GM19468 (cell line): ENCODE data around the gene LRTM2.

ENCODE experiments used
- ATAC-seq: cut with Tn5 transposase; IDR thresholded peaks from one replicate; pipeline ENCODE4 v1.9.1; 2021; ENCODE audit warnings: mild to moderate bottlenecking, moderate library complexity, moderate number of reproducible peaks; ENCODE audit not compliant: unreplicated experiment; ENCODE audit errors: extremely low read depth

LRTM2 gene

DNA sequence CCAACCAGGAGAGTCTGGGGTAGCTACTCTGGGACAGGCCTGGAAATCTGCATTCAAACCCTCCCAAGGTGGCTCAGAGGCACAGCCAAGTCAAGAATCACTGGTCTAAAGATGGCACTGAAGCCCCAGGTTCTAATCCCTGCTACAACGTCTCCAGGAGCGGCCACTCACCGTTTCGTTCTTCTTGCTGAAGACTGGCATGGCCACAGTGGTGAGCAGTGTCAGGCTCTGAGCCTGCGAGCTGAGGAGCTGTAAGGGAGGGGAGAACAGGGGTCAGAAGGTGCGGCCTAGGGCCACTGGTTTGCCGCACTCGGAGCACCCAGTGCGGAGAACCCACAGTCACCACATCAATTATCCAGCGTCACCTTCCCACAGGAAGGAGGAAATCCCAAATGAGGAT lies 59.3 kb downstream of the LRTM2 start:
- ATAC-seq: no peak

DNA sequence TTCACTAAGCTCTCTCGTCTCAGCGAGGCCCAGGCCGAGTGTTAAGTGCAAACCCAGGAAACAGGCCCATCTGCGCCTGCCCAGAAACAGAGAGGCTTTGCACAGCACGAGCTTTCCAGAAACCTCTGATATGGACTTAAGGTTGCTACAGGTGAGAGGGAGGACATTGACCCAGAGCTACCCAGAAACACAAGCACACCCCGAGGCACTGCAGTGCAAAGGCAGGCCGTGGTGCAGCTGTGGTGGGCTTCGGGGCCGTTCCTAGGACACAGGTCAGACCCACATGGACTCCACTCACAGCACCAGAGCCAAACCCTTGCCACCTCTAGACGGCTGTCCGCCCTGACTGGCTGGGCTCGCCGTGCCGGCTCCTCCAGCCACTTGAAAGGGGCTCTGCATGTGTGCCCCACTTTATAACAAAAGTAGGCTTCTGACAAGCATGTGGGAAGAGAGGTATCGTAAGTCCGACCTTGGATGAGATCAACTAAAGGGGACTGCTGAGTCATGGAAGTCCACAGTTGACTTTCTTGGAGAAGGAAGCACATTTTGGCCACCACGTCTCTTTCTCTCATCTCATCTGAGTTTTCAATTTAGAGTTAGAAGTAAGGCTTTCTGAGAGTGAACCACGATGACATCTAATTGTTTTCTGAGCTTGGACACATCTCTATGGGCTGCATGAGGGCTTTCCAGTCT lies 59.9 kb downstream of the LRTM2 start:
- ATAC-seq: no peak

- no peak for ATAC-seq
Measured at GRCh38 chr12:1880876-1881275, 60.5 kb downstream of the LRTM2 start.

DNA sequence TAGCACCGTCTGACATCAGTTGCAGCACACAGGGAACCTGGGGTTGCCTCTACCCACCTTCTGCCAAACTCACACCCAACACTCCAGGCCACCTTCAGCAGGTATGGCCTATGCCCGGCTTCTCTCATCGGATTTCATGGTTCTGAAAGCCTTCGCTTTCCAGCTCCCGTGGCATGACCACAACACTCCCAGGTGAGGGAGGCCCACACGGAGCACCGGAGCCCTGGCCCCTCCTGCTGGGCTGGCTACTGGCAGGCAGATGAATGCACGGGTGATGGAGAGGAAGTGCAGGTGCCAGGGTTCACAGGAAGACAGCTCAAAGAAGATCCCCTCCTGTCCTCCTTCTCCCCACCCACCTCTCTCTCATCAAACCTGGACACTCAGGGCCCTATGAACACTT lies 60.9 kb downstream of the LRTM2 start:
- ATAC-seq: no peak

DNA sequence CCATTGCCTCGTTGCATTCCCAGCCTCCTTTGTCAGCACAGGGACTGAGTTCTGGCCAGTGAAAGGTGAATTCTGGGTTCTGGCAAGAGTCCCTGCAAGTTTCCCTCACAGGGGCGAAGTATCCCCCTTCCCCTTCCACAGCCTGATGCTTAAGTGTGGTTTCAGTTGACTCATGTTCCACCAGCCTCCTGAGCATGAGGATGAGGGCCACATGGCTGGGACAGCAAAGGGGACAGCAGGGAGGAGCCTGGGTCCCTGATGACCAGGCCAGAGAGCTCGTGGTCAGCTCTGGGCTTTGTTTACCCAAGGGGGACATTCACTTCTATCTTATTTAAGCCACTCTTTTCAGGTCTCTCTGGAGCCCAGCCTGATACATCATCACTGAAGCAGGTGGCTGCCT lies 61.6 kb downstream of the LRTM2 start:
- ATAC-seq: no peak

DNA sequence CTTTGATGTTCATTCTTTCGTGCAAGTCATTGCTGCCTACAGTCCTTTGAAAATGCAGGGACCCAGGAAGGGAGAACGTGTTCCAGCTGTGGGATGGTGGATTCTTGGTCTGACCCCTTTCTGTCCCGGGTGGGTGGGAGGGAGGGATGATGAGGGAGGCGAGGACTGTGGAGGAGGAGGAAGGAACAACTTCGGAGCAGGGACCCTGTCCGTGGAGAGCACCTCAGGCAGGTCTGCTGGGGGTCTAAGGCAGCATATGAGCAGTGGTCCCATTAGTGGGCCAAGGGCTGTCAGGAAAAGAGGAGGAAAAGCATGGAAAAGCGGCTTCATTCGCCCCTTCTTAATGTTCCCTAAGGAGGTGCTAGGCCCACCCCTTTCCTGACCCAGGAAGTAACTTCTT lies 62.0 kb downstream of the LRTM2 start:
- ATAC-seq: no peak

GRCh38 chr12:1882850-1883470 lies 62.6 kb downstream of the LRTM2 start:
- ATAC-seq: no peak

GRCh38 chr12:1883513-1883912 lies 63.1 kb downstream of the LRTM2 start:
- ATAC-seq: no peak

DNA sequence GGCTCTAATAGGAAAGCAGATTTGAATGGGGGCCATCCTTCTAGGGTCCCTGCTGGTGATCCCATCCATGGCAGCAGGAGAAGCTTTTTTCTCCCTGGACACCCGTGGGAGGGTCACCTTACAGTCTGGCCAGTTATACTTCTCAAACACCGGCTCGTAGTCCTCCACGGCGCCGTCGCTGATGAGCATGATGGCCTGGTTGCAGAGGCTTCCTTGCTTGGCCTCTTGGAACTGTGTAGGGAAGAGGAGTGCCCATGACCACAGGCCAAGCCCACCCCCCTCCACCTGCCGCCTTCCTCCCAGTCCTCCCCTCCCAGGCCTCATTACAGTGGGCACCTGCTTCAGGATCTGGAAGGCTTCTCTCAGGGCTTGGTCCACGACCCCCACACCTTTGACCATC lies 64.3 kb downstream of the LRTM2 start:
- ATAC-seq: no peak

DNA sequence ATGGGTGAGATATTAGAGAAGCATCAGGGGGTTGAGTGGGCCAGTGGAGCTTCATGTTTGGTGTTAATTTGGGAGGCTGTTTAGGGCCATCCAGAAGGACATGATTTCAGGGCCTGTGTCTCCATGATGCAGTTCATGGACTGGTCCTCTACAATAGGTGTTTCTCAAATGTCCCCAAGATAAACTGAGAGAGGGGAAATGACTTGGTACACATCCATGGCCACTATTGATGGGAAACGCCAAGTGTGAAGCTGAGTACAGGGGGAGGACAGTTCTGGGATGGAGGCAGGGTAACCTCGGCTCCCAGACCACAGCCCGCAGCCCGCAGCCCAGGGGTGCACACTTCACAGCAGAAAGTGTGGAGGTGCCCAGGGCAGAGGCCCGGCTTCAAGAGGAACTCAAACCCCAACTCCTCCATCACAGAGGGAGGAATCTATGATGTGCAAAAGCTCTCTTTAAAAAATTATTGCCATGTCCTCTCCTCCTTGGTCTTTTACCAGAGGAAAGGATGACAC lies 64.8 kb downstream of the LRTM2 start:
- ATAC-seq: no peak

GRCh38 chr12:1885599-1886245 lies 65.4 kb downstream of the LRTM2 start:
- no peak for ATAC-seq
